ENCODE measurements around the gene PRRX1. TPM values are rescaled to one million over a fixed set of nuclear protein-coding genes. Genes with fewer than 3 reads are reported as not detected.

The PRRX1 gene
- total and polyA plus RNA-seq, 8 donors = 0.84 to 79.6 (median 3.2) TPM

- DNase-seq (no peak), ATAC-seq (no peak)
- TF ChIP-seq CTCF (IDR thresholded peaks at IDR 0.05) = no peak
Observed at GRCh38 chr1:170770254-170770653, 106.3 kb downstream of the PRRX1 start.

GRCh38 chr1:170776252-170776651, 112.3 kb downstream of the PRRX1 start:
- no peak for DNase-seq
- TF ChIP-seq CTCF (IDR thresholded peaks at IDR 0.05) = no peak
- H3K4me1 ChIP-seq = no peaks in the 10 kb centered on the region
- no peaks in the 10 kb centered on the region for H3K27me3 ChIP-seq
- intact Hi-C loops (cut with DNase I) = no loop called here
- ATAC-seq = no peak
- no peak overlapping the region for H3K4me3 ChIP-seq
- H3K9me3 ChIP-seq = no peaks in the 10 kb centered on the region
- no peaks in the 10 kb centered on the region for H3K36me3 ChIP-seq
- no peak overlapping the region for H3K27ac ChIP-seq

More at GRCh38 chr1:170770254-170770653, 106.3 kb downstream of the PRRX1 start:
- Histone ChIP-seq H3K27me3 (no peaks in the 10 kb centered on the region), H3K36me3 (no peaks in the 10 kb centered on the region), H3K4me1 (no peaks in the 10 kb centered on the region), H3K4me3 (no peak overlapping the region), H3K9me3 (no peaks in the 10 kb centered on the region), H3K27ac (no peak overlapping the region)
- intact Hi-C loops (cut with DNase I) = no loop called here

GRCh38 chr1:170776777-170777176, 112.8 kb downstream of the PRRX1 start:
- intact Hi-C loops (cut with DNase I) = no loop called here
- Histone ChIP-seq H3K27ac (no peak overlapping the region), H3K36me3 (no peaks in the 10 kb centered on the region), H3K4me3 (no peak overlapping the region), H3K27me3 (no peaks in the 10 kb centered on the region), H3K9me3 (no peaks in the 10 kb centered on the region), H3K4me1 (no peaks in the 10 kb centered on the region)
- ATAC-seq (no peak), DNase-seq (peak in 2 of 4 donors; percentile 38 to 46)
- TF ChIP-seq CTCF (IDR thresholded peaks at IDR 0.05) = no peak

Other genes with a start within 250 kb of the PRRX1 start
- 10 to 100 TPM; 11.1 to 15.5 TPM for gene GORAB, start 132.0 kb upstream of the PRRX1 start, total RNA-seq
- 10 to 100 TPM; 22.9 to 29.1 (median 25.6) TPM for gene GORAB, start 132.0 kb upstream of the PRRX1 start, polyA plus RNA-seq (ENCODE audit: insufficient read length in 6 of 6)

Data from left lung (tissue), 10 donors.